H1 (cell line): ENCODE results near the gene RNASE4. TPM values are rescaled to one million over a fixed set of nuclear protein-coding genes. Genes with fewer than 3 reads are reported as not detected.

Experiments
- RBBP5 ChIP-seq: IDR thresholded peaks from 2 replicates; pipeline ENCODE4 v1.7.1; 2012; ENCODE audit warnings: low read depth, mild to moderate bottlenecking, inconsistent platforms, low read length, moderate library complexity, borderline replicate concordance
- polyA plus RNA-seq, 7 experiments: library from polyadenylated mRNA; depleted of rRNA in 3 of 7; stranded (reverse) in 5 of 7; unstranded in 2 of 7; fragments of >200 nt in 5 of 7; fragments of 200-250 nt in 2 of 7; gene quantifications; 1 replicate in 5 of 7; 2 replicates in 1 of 7; 4 replicates in 1 of 7; pipeline versions ENCODE4 v1.2.1 to v1.2.3, GENCODE V29; 2011 to 2013; ENCODE audit warnings: missing spikeins in 2 of 7, mixed read lengths in 2 of 7
- total RNA-seq: library from RNA; stranded (reverse); fragmentation: NEBNext Ultra II Directional; extraction: Animal tissue kit (Norgen Biotek cat#: 25700); gene quantifications from 2 replicates; pipeline ENCODE4 v1.2.1, GENCODE V29; 2021

Gene RNASE4
- total and polyA plus RNA-seq, 2 of the 8 experiments (the other 6 are each of a cell fraction or from before 2014, with no cell fraction given): 0.61 to 3.5 TPM

DNA sequence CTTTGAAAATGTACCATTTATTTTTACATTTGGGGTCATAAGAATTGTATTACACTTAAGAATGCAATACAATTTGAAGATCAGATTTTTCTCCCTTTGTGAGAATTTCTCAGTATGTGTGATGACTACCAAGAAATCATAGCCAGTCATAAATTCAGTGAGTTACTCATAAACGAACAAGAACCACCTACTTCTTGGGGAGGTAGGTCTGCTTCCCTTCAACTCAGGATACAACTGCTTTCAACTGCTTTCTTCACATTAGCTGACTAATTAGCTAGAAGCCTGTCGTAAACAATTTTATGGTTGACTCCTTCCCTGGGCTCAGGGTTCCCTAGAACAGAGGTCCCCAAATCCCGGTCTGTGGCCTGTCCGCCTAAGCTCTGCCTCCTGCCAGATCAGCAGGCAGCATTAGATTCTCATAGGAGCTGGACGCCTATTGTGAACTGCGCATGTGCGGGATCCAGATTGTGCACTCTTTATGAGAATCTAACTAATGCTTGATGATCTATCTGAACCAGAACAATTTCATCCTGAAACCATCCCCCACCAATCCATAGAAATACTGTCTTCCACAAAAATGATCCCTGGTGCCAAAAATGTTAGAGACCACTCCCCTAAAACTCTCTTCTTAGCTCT, 7.9 kb downstream of the RNASE4 start (continued):
- no peak for TF ChIP-seq RBBP5
